IMR-90 (cell line): Measurements from ENCODE around the gene MAML2. TPM values are rescaled to one million over a fixed set of nuclear protein-coding genes. Genes with fewer than 3 reads are reported as not detected.

ENCODE experiments used
- ATAC-seq: fragments of 200-7000 bp; cut with Tn5 transposase; 2 replicates; pipeline ENCODE4 v1.9.1; 2020; ENCODE audit warnings: low read depth, mild to moderate bottlenecking, moderate library complexity
- BruUV-seq: library from RNA; stranded (reverse); fragments of 400-500 nt; replicated peaks from 2 replicates; lab custom pipeline; 2021; lab: Mats Ljungman, UMichigan
- CTCF ChIA-PET: fragments of 300-600 bp; formaldehyde crosslinking; extraction: SDS; loops from one replicate; lab custom pipeline; 2021; ENCODE audit warnings: antibody characterized with exemption; lab: Yijun Ruan, JAX
- POLR2A ChIA-PET: fragments of 300-600 bp; sonication (Branson Sonifier 250); formaldehyde crosslinking; loops from one replicate; lab custom pipeline; 2022; ENCODE audit warnings: antibody characterized with exemption; ENCODE audit not compliant: unreplicated experiment; lab: Charles Lee
- DNase-seq: peaks from one replicate; pipeline ENCODE4 v3.0.0; 2013
- H2AFZ ChIP-seq: replicated peaks from 2 replicates; pipeline ENCODE3; 2013; ENCODE audit warnings: low read length, mild to moderate bottlenecking; ENCODE audit not compliant: poor library complexity
- H2AK5ac ChIP-seq: 2 replicates; pipeline ENCODE4 v1.6.1; 2013; ENCODE audit warnings: low read depth, low read length, inconsistent platforms
- H2AK9ac ChIP-seq: replicated peaks from 2 replicates; pipeline ENCODE3; 2013; ENCODE audit warnings: mild to moderate bottlenecking, low read depth, low read length, moderate library complexity; ENCODE audit not compliant: poor library complexity
- H2BK120ac ChIP-seq: 2 replicates; pipeline ENCODE4 v1.6.1; 2013; ENCODE audit warnings: low read depth, low read length, inconsistent platforms
- H2BK15ac ChIP-seq: 3 replicates; pipeline ENCODE4 v1.6.1; 2013; ENCODE audit warnings: low read depth, low read length, inconsistent platforms
- H2BK20ac ChIP-seq: 2 replicates; pipeline ENCODE4 v1.6.1; 2013; ENCODE audit warnings: low read depth, mild to moderate bottlenecking, inconsistent platforms, low read length, moderate library complexity
- H2BK5ac ChIP-seq: 2 replicates; pipeline ENCODE4 v1.6.1; 2013; ENCODE audit warnings: mild to moderate bottlenecking, low read depth, low read length, inconsistent platforms; ENCODE audit not compliant: poor library complexity, severe bottlenecking
- H3K14ac ChIP-seq: replicated peaks from 2 replicates; pipeline ENCODE4 v1.6.1; 2013; ENCODE audit warnings: low read depth, low read length, inconsistent platforms
- H3K18ac ChIP-seq: 2 replicates; pipeline ENCODE4 v1.6.1; 2013; ENCODE audit warnings: low read depth, low read length, control low read depth
- H3K23ac ChIP-seq: 2 replicates; pipeline ENCODE4 v1.6.1; 2013; ENCODE audit warnings: low read depth, low read length, inconsistent platforms
- H3K27ac ChIP-seq: 2 replicates; pipeline ENCODE4 v1.5.1; 2013; ENCODE audit warnings: mild to moderate bottlenecking, control low read depth, low read length; ENCODE audit not compliant: insufficient read depth
- H3K27me3 ChIP-seq: 2 replicates; pipeline ENCODE4 v1.6.1; 2013; ENCODE audit warnings: low read length; ENCODE audit not compliant: control insufficient read depth, insufficient read depth
- H3K36me3 ChIP-seq: 2 replicates; pipeline ENCODE4 v1.6.1; 2013; ENCODE audit warnings: low read length, mixed read lengths; ENCODE audit not compliant: control insufficient read depth, insufficient read depth
- H3K4ac ChIP-seq: 2 replicates; pipeline ENCODE4 v1.6.1; 2013; ENCODE audit warnings: low read depth, low read length, inconsistent platforms
- H3K4me1 ChIP-seq: 2 replicates; pipeline ENCODE4 v1.6.1; 2013; ENCODE audit warnings: low read length, mixed read lengths; ENCODE audit not compliant: control insufficient read depth, insufficient read depth
- H3K4me2 ChIP-seq: 2 replicates; pipeline ENCODE4 v1.6.1; 2013; ENCODE audit warnings: low read depth, mild to moderate bottlenecking, control low read depth, low read length, moderate library complexity
- H3K4me3 ChIP-seq: 2 replicates; pipeline ENCODE4 v1.5.1; 2013; ENCODE audit warnings: low read depth, mild to moderate bottlenecking, control low read depth, low read length, moderate library complexity; ENCODE audit not compliant: insufficient read depth
- H3K56ac ChIP-seq: 2 replicates; pipeline ENCODE4 v1.6.1; 2013; ENCODE audit warnings: low read length, inconsistent platforms; ENCODE audit not compliant: insufficient read depth; ENCODE audit errors: extremely low read depth
- H3K79me1 ChIP-seq, 2 experiments: 2 replicates each; pipeline ENCODE4 v1.6.1; 2013; ENCODE audit warnings: low read length in 2 of 2, inconsistent platforms in 1 of 2, low read depth in 1 of 2
- H3K9ac ChIP-seq: 2 replicates; pipeline ENCODE4 v1.6.1; 2013; ENCODE audit warnings: low read depth, low read length, control low read depth
- H3K9me1 ChIP-seq: 2 replicates; pipeline ENCODE4 v1.6.1; 2013; ENCODE audit warnings: low read length, inconsistent platforms; ENCODE audit not compliant: insufficient read depth
- H3K9me3 ChIP-seq: 2 replicates; pipeline ENCODE4 v1.6.1; 2013; ENCODE audit warnings: low read length; ENCODE audit not compliant: control insufficient read depth, insufficient read depth
- H4K20me1 ChIP-seq: 2 replicates; pipeline ENCODE4 v1.6.1; 2013; ENCODE audit warnings: low read length, inconsistent platforms; ENCODE audit not compliant: insufficient read depth
- H4K5ac ChIP-seq: 2 replicates; pipeline ENCODE4 v1.6.1; 2013; ENCODE audit warnings: mild to moderate bottlenecking, low read depth, low read length, control low read depth
- H4K8ac ChIP-seq, 2 experiments: 2 replicates each; pipeline ENCODE4 v1.6.1; 2013; ENCODE audit warnings: low read depth in 2 of 2, low read length in 2 of 2, control low read depth in 1 of 2, inconsistent platforms in 1 of 2
- H4K91ac ChIP-seq: 2 replicates; pipeline ENCODE4 v1.6.1; 2013; ENCODE audit warnings: low read depth, low read length, inconsistent platforms; ENCODE audit not compliant: insufficient read depth
- BHLHE40 ChIP-seq: fragments of 150-350 bp; IDR thresholded peaks from 2 replicates; pipeline ENCODE4 v1.6.1; 2016; ENCODE audit warnings: mild to moderate bottlenecking, low read depth, low read length
- MAFK ChIP-seq: IDR thresholded peaks from 2 replicates; pipeline ENCODE4 v1.6.1; 2012; ENCODE audit warnings: low read depth, low read length, improper control_type of control experiment
- MXI1 ChIP-seq: IDR thresholded peaks from 2 replicates; pipeline ENCODE4 v1.6.1; 2012; ENCODE audit warnings: low read depth, mild to moderate bottlenecking, low read length, moderate library complexity, borderline replicate concordance
- WGBS, 2 experiments: methylation state at CpG; one replicate each; pipeline versions ENCODE4 v1.1.5 to v1.1.7; 2013; ENCODE audit warnings: missing lambda C conversion rate in 2 of 2; ENCODE audit not compliant: insufficient read length in 1 of 2; ENCODE audit errors: extremely low coverage in 2 of 2; 5-methylcytosine and 5-hydroxymethylcytosine counted together
- dilution Hi-C: fragments of 300-500 bp; cut with HindIII; formaldehyde crosslinking; loops from one replicate; pipeline ENCODE4 v1.14.3; 2018; ENCODE audit warnings: low sequenced_read_pairs; ENCODE audit not compliant: unreplicated experiment
- in situ Hi-C: fragments of 300-500 bp; cut with MboI; formaldehyde crosslinking; loops from 3 replicates; pipeline ENCODE4 v1.14.3; 2019; ENCODE audit warnings: low sequenced_read_pairs, inconsistent platforms, mixed read lengths
- intact Hi-C: fragments of 100-400 bp; cut with micrococcal nuclease; formaldehyde crosslinking; loops from 2 replicates; pipeline ENCODE4 v1.10.0; 2022
- polyA plus RNA-seq, 3 experiments: library from polyadenylated mRNA; depleted of rRNA; stranded (reverse); fragments of >200 nt; gene quantifications; 2 replicates each; pipeline ENCODE4 v1.2.3, GENCODE V29; 2012; ENCODE audit warnings: low replicate concordance in 1 of 3
- total RNA-seq: library from RNA; depleted of rRNA; stranded (reverse); fragments of >200 nt; gene quantifications from 2 replicates; pipeline ENCODE4 v1.2.3, GENCODE V29; 2012

MAML2 gene
- total and polyA plus RNA-seq, 2 of the 4 experiments (the other 2 are of a cell fraction) = 15.0 to 19.5 TPM

GRCh38 chr11:96172604-96173003 lies 170.4 kb downstream of the MAML2 start:
- no peak overlapping the region for H2BK5ac ChIP-seq
- H4K8ac ChIP-seq = 0 out of 4 replicates have a peak overlapping the region, but pooled peaks of 1 of the 2 experiments have one; percentile 2
- H4K20me1 ChIP-seq = no peaks in the 10 kb centered on the region
- no peaks in the 10 kb centered on the region; the same call in 1 of the 2 replicates for H3K36me3 ChIP-seq
- no peak overlapping the region for H4K5ac ChIP-seq
- no peak overlapping the region; the same call in 1 of the 2 replicates for H3K18ac ChIP-seq
- H3K27ac ChIP-seq = no peak overlapping the region
- H3K79me1 ChIP-seq = peaks cover 48 to 73% of the 10 kb centered on the region in 2 experiments
- ATAC-seq (no peak), DNase-seq (no peak)
- TF ChIP-seq BHLHE40 (no peak), MXI1 (no peak), MAFK (no peak)
- no peak overlapping the region for H3K56ac ChIP-seq
- H2BK20ac ChIP-seq = no peak overlapping the region
- H3K4me2 ChIP-seq = no peak overlapping the region
- H2AFZ ChIP-seq = no peak overlapping the region
- intact Hi-C loops = no loop called here
- H2BK15ac ChIP-seq = no peak overlapping the region
- H3K4me1 ChIP-seq = peaks cover 12% of the 10 kb centered on the region
- no peak overlapping the region for H2AK5ac ChIP-seq
- no TSS peak for BruUV-seq
- 0 out of 2 replicates have a peak overlapping the region, but pooled peaks have one; percentile 17 for H3K4ac ChIP-seq
- ChIA-PET CTCF (no interaction called here), POLR2A (no interaction called here)
- dilution Hi-C loops = no loop called here
- in situ Hi-C loops = no loop called here
- peaks cover 22% of the 10 kb centered on the region for H3K9me1 ChIP-seq
- no peaks in the 10 kb centered on the region for H3K27me3 ChIP-seq
- no peak overlapping the region for H4K91ac ChIP-seq
- H3K9ac ChIP-seq = no peak overlapping the region
- no peaks in the 10 kb centered on the region for H3K9me3 ChIP-seq
- no peak overlapping the region for H3K4me3 ChIP-seq
- no peak overlapping the region for H2AK9ac ChIP-seq
- 80% methylated on average over 1 of the region's 1 CpG; no CpG with 5 or more reads in 1 of the 2 experiments for WGBS, 2 experiments
- no peak overlapping the region for H2BK120ac ChIP-seq
- no peak overlapping the region for H3K23ac ChIP-seq
- peak overlapping the region; percentile 33; the same call in 1 of the 2 replicates for H3K14ac ChIP-seq
